ENCODE measurements around the gene OTP.

OTP gene

GRCh38 chr5:77640589-77641396, 2.3 kb upstream of the OTP start:
- no peak for DNase-seq (ENCODE audit: low spot score)

- no peak for DNase-seq (ENCODE audit: low spot score)
Measured at GRCh38 chr5:77638763-77639671, 504 bp upstream of the OTP start.

- no peak for DNase-seq (ENCODE audit: low spot score)
Measured at GRCh38 chr5:77637170-77637997, 1.1 kb downstream of the OTP start.

- DNase-seq (ENCODE audit: low spot score) = no peak
Measured at GRCh38 chr5:77636641-77637169, 1.8 kb downstream of the OTP start.

GRCh38 chr5:77635917-77636640, 2.4 kb downstream of the OTP start:
- DNase-seq (ENCODE audit: low spot score) = no peak

- no peak for DNase-seq (ENCODE audit: low spot score)
Measured at GRCh38 chr5:77635067-77635916, 3.2 kb downstream of the OTP start.

GRCh38 chr5:77633709-77634108, 4.8 kb downstream of the OTP start:
- no peak for DNase-seq (ENCODE audit: low spot score)

- no peak for DNase-seq (ENCODE audit: low spot score)
Measured at GRCh38 chr5:77633207-77633675, 5.3 kb downstream of the OTP start.

- no peak for DNase-seq (ENCODE audit: low spot score)
Measured at GRCh38 chr5:77632526-77633206, 5.8 kb downstream of the OTP start.

- peak; percentile 67 for DNase-seq (ENCODE audit: low spot score)
Measured at GRCh38 chr5:77630114-77630680, 8.3 kb downstream of the OTP start.

- DNase-seq (ENCODE audit: low spot score) = no peak
Measured at GRCh38 chr5:77629509-77630113, 8.9 kb downstream of the OTP start.

- no peak for DNase-seq (ENCODE audit: low spot score)
Measured at GRCh38 chr5:77628840-77629508, 9.5 kb downstream of the OTP start.

GRCh38 chr5:77627869-77628674, 10.4 kb downstream of the OTP start:
- DNase-seq (ENCODE audit: low spot score) = no peak

GRCh38 chr5:77623203-77623740, 15.2 kb downstream of the OTP start:
- DNase-seq (ENCODE audit: low spot score) = no peak

- DNase-seq (ENCODE audit: low spot score) = no peak
Measured at GRCh38 chr5:77621440-77621839, 17.1 kb downstream of the OTP start.

GRCh38 chr5:77620405-77620804, 18.1 kb downstream of the OTP start:
- no peak for DNase-seq (ENCODE audit: low spot score)

- DNase-seq (ENCODE audit: low spot score) = no peak
Measured at GRCh38 chr5:77616920-77617319, 21.6 kb downstream of the OTP start.
